NT2/D1 (cell line): ENCODE measurements around the gene LKAAEAR1.

ENCODE experiments used
- DNase-seq: peaks from one replicate; pipeline ENCODE4 v3.0.0-alpha.2; 2011; ENCODE audit warnings: low read depth, low spot score
- H3K27me3 ChIP-seq: 2 replicates; pipeline ENCODE4 v1.6.0; 2011; ENCODE audit warnings: mild to moderate bottlenecking; ENCODE audit not compliant: insufficient read length, insufficient read depth
- H3K36me3 ChIP-seq: 2 replicates; pipeline ENCODE4 v1.6.1; 2011; ENCODE audit warnings: mild to moderate bottlenecking, low read length, mixed read lengths; ENCODE audit not compliant: insufficient read depth, insufficient read length
- H3K4me1 ChIP-seq: 2 replicates; pipeline ENCODE4 v1.5.1; 2011; ENCODE audit not compliant: insufficient read depth, insufficient read length
- H3K4me3 ChIP-seq: 2 replicates; pipeline ENCODE4 v1.5.1; 2011; ENCODE audit warnings: low read depth; ENCODE audit not compliant: insufficient read length
- H3K9ac ChIP-seq: 2 replicates; pipeline ENCODE4 v1.6.0; 2011; ENCODE audit warnings: low read depth; ENCODE audit not compliant: insufficient read length
- H3K9me3 ChIP-seq: 2 replicates; pipeline ENCODE4 v1.5.1; 2011; ENCODE audit warnings: mild to moderate bottlenecking, low read length; ENCODE audit not compliant: insufficient read depth
- SUZ12 ChIP-seq: IDR thresholded peaks from 2 replicates; pipeline ENCODE4 v1.6.1; 2011; ENCODE audit not compliant: insufficient read length, insufficient read depth; ENCODE audit errors: extremely low read depth
- YY1 ChIP-seq: IDR thresholded peaks from 2 replicates; pipeline ENCODE4 v1.6.1; 2011; ENCODE audit not compliant: insufficient read length, insufficient read depth
- ZNF274 ChIP-seq: IDR thresholded peaks from 2 replicates; pipeline ENCODE4 v1.6.1; 2011; ENCODE audit warnings: mild to moderate bottlenecking, low read depth, low read length

Gene LKAAEAR1

DNA sequence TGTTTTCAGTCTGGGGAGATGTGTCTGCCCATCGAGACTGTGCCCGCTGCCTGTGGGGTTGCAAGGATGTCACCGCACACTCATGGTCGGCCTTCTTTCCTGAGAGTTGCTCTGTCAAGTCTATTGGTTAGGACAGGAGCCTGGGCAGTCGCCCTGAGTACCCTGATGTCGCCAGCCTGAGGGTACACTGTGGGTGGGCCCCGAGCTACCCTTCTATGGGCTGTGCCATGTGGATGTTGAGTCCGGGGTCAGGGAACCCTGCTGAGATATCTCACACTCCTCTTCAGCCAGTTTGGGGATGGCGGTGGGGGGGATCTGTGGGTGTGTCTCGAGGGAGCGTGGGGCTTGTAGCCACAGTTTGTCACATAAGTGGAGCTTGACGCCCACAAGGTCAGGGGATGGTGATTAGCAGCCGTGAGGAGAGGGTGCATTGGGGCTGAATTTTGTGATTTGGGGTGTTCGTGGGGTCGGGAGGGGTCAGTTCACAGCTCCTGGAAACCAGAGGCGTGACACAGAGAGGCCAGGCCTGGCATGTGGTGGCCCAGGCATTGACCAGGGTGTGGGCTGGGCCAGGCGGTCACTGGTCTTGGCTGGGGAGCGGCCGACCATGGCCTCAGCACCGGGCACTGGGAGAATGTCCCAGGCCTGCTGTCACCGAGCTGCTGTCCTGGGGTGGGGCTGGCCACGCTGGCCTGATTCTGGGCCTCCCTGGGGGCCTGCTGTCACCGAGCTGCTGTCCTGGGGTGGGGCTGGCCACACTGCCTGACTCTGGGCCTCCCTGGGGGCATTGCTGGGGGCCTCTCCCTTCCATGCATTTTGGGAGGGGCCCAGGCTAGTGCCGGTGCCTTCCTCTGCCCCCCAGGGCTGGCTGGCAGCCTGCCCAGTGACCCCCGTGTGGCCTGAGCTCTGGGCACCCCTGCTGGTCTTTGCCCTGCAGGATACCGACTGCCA is 24.8 kb upstream of the LKAAEAR1 start:
- TF ChIP-seq SUZ12 (no peak), YY1 (no peak), ZNF274 (no peak)
- DNase-seq: no peak
- Histone ChIP-seq H3K9ac (no peak overlapping the region), H3K27me3 (no peaks in the 10 kb centered on the region), H3K4me3 (no peak overlapping the region), H3K36me3 (no peaks in the 10 kb centered on the region), H3K9me3 (no peaks in the 10 kb centered on the region), H3K4me1 (peaks cover 27% of the 10 kb centered on the region)

- H3K36me3 ChIP-seq: no peaks in the 10 kb centered on the region
- H3K27me3 ChIP-seq: peaks cover 7% of the 10 kb centered on the region
- no peak for DNase-seq
- H3K4me1 ChIP-seq: peaks cover 30% of the 10 kb centered on the region
- H3K4me3 ChIP-seq: no peak overlapping the region
- H3K9ac ChIP-seq: peak overlapping the region; percentile 26
- no peaks in the 10 kb centered on the region for H3K9me3 ChIP-seq
- TF ChIP-seq ZNF274 (no peak), SUZ12 (no peak), YY1 (no peak)
Observed at GRCh38 chr20:64107736-64108457, 23.7 kb upstream of the LKAAEAR1 start.

- Histone ChIP-seq H3K36me3 (no peaks in the 10 kb centered on the region), H3K4me3 (no peak within 1 kb of the TSS), H3K27me3 (peaks cover 8% of the 10 kb centered on the region), H3K4me1 (peaks cover 25% of the 10 kb centered on the region), H3K9me3 (no peaks in the 10 kb centered on the region), H3K9ac (peak within 1 kb of the TSS; percentile 26)
- no peak for TF ChIP-seq ZNF274
- no peak for TF ChIP-seq SUZ12
- TF ChIP-seq YY1: no peak
- no peak for DNase-seq
Observed at GRCh38 chr20:64106981-64107735, 23.0 kb upstream of the LKAAEAR1 start, which contains the start of gene NPBWR2. Gene NPBWR2, minus strand, starts transcription at chr20:64107565. Its CDS starts 734 bp downstream, at chr20:64106831.

GRCh38 chr20:64106435-64106961 is 22.3 kb upstream of the LKAAEAR1 start:
- Histone ChIP-seq H3K36me3 (no peaks in the 10 kb centered on the region), H3K4me1 (peaks cover 29% of the 10 kb centered on the region), H3K4me3 (no peak overlapping the region), H3K27me3 (peaks cover 13% of the 10 kb centered on the region), H3K9me3 (no peaks in the 10 kb centered on the region), H3K9ac (no peak overlapping the region)
- TF ChIP-seq SUZ12 (no peak), ZNF274 (no peak)
- DNase-seq: no peak

- TF ChIP-seq YY1 (no peak), ZNF274 (no peak), SUZ12 (no peak)
- peaks cover 18% of the 10 kb centered on the region for H3K27me3 ChIP-seq
- peaks cover 30% of the 10 kb centered on the region for H3K4me1 ChIP-seq
- H3K9me3 ChIP-seq: no peaks in the 10 kb centered on the region
- H3K4me3 ChIP-seq: no peak overlapping the region
- no peaks in the 10 kb centered on the region for H3K36me3 ChIP-seq
- H3K9ac ChIP-seq: no peak overlapping the region
- DNase-seq: no peak
Observed at GRCh38 chr20:64105846-64106434, 21.7 kb upstream of the LKAAEAR1 start.

- TF ChIP-seq SUZ12 (no peak), ZNF274 (no peak), YY1 (no peak)
- no peaks in the 10 kb centered on the region for H3K9me3 ChIP-seq
- no peak overlapping the region for H3K4me3 ChIP-seq
- DNase-seq: no peak
- H3K27me3 ChIP-seq: peaks cover 24% of the 10 kb centered on the region
- H3K4me1 ChIP-seq: peaks cover 30% of the 10 kb centered on the region
- no peaks in the 10 kb centered on the region for H3K36me3 ChIP-seq
- no peak overlapping the region for H3K9ac ChIP-seq
Observed at GRCh38 chr20:64104667-64105451, 20.7 kb upstream of the LKAAEAR1 start.
